Measurements from ENCODE around the gene PALLD. TPM values are rescaled to one million over a fixed set of nuclear protein-coding genes. Genes with fewer than 3 reads are reported as not detected.

PALLD gene
- total and polyA plus RNA-seq, 2 of the 13 experiments (the other 11 are each of a cell fraction or from before 2014, with no cell fraction given): 0.50 to 1.5 TPM

DNA sequence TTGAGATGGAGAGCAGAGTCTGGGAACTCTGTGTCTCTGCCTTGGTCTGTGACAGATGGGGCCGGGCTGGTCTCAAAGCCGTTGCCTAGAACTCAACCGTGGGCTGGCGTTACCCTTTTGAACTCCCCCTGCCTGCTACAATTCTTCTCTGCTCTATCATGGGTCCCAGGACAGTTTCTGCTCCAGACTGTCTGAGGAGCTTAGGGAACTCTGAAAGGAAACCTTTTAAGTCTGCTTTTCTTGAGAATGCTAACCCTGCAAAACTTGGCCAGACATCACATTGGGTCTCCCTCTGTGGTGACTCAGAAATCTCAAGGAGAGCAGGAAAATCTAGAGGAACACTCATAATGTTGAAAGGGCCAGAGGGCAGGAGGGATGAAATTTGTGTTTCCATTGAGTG is 272.6 kb downstream of the PALLD start (continued):
- TF ChIP-seq SRSF9 (IDR thresholded peaks at IDR 0.05; ENCODE audit: borderline replicate concordance, insufficient read depth, low read depth, low read length, poor library complexity, severe bottlenecking): no peak

DNA sequence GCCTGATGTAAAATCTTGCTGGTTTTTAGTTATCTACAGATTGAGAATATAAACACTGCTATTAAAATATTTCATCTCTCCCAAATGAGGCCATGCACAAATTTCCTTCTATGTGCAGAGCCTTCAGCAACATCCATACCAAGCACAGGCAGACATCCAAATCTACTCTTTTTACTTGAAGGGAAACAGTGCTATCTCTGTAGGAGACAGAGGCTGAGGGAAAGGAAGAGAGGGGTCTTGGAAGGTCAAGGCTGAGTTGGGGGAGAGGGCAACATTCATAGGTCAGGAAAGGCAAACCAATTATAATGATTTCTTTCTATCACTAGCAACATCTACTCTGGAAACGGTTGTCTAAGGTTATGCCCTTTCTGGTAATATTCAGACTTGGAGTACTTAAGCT is 273.0 kb downstream of the PALLD start:
- H3K27ac ChIP-seq (ENCODE audit: extremely low read length, insufficient read depth, low read length): no peak overlapping the region
- CTCF ChIA-PET (ENCODE audit: low intra/inter-chr PET ratio, low total read pairs): no interaction called here
- no TSS peak for BruUV-seq (replicated peaks)
- no peak overlapping the region for H3K9ac ChIP-seq (ENCODE audit: insufficient read depth, low read depth, low read length)
- intact Hi-C loops (cut with micrococcal nuclease; ENCODE audit: unreplicated experiment) (no loop called here), in situ Hi-C loops (cut with HindIII; ENCODE audit: extremely low pct_ligation_motif_present, low pct_unique_long_range_greater_than_20kb) (no loop called here)
- H3K9me3 ChIP-seq (ENCODE audit: low read length): no peaks in the 10 kb centered on the region
- 0% methylated on average over 1 of the region's 1 CpG for WGBS (ENCODE audit: low lambda C conversion rate)
- POLR2A ChIA-PET: no interaction called here
- no peaks in the 10 kb centered on the region for H3K4me1 ChIP-seq (ENCODE audit: insufficient read depth, low read length)
- no peak for ATAC-seq
- H3K4me3 ChIP-seq (replicated peaks in 1 of 3; ENCODE audit: insufficient read depth in 1 of 3, low read depth in 2 of 3, low read length in 3 of 3): no peak overlapping the region
- H3K27me3 ChIP-seq (ENCODE audit: control insufficient read depth in 1 of 2, insufficient read depth in 2 of 2, low read length in 2 of 2): peaks cover 0 to 3% of the 10 kb centered on the region in 2 experiments; a peak in 2 of 5 replicates
- DNase-seq (ENCODE audit: low spot score): no peak
- H3K4me2 ChIP-seq (ENCODE audit: low read depth, low read length): no peak overlapping the region
- no peaks in the 10 kb centered on the region for H4K20me1 ChIP-seq (ENCODE audit: insufficient read depth, low read length)
- no peaks in the 10 kb centered on the region for H3K36me3 ChIP-seq (replicated peaks in 1 of 2; ENCODE audit: control insufficient read depth in 1 of 2, insufficient read depth in 2 of 2, low read length in 2 of 2)
- no peaks in the 10 kb centered on the region for H3K79me2 ChIP-seq (ENCODE audit: insufficient read depth, low read length)
- FAIRE-seq: no peak
- no peak overlapping the region for H2AFZ ChIP-seq (ENCODE audit: low read length)
- no peak for TF ChIP-seq NBN (conservative IDR thresholded peaks at IDR 0.05)
- TF ChIP-seq, protein P1, sequence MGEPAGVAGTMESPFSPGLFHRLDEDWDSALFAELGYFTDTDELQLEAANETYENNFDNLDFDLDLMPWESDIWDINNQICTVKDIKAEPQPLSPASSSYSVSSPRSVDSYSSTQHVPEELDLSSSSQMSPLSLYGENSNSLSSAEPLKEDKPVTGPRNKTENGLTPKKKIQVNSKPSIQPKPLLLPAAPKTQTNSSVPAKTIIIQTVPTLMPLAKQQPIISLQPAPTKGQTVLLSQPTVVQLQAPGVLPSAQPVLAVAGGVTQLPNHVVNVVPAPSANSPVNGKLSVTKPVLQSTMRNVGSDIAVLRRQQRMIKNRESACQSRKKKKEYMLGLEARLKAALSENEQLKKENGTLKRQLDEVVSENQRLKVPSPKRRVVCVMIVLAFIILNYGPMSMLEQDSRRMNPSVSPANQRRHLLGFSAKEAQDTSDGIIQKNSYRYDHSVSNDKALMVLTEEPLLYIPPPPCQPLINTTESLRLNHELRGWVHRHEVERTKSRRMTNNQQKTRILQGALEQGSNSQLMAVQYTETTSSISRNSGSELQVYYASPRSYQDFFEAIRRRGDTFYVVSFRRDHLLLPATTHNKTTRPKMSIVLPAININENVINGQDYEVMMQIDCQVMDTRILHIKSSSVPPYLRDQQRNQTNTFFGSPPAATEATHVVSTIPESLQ (CRISPR knock-in tag; conservative IDR thresholded peaks at IDR 0.05): no peak
- TF ChIP-seq ZBTB3 (CRISPR knock-in tag; IDR thresholded peaks at IDR 0.05; ENCODE audit: borderline replicate concordance, low read depth): no peak
- TF ChIP-seq, protein P2, sequence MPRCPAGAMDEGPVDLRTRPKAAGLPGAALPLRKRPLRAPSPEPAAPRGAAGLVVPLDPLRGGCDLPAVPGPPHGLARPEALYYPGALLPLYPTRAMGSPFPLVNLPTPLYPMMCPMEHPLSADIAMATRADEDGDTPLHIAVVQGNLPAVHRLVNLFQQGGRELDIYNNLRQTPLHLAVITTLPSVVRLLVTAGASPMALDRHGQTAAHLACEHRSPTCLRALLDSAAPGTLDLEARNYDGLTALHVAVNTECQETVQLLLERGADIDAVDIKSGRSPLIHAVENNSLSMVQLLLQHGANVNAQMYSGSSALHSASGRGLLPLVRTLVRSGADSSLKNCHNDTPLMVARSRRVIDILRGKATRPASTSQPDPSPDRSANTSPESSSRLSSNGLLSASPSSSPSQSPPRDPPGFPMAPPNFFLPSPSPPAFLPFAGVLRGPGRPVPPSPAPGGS (CRISPR knock-in tag; IDR thresholded peaks at IDR 0.05): no peak
- TF ChIP-seq ZKSCAN1 (IDR thresholded peaks at IDR 0.05; ENCODE audit: low read length): no peak
- no peak for TF ChIP-seq ZNF670 (CRISPR knock-in tag; IDR thresholded peaks at IDR 0.05; ENCODE audit: borderline replicate concordance)
- no peak for TF ChIP-seq ZNF891 (CRISPR knock-in tag; IDR thresholded peaks at IDR 0.05)
- TF ChIP-seq, protein P3, sequence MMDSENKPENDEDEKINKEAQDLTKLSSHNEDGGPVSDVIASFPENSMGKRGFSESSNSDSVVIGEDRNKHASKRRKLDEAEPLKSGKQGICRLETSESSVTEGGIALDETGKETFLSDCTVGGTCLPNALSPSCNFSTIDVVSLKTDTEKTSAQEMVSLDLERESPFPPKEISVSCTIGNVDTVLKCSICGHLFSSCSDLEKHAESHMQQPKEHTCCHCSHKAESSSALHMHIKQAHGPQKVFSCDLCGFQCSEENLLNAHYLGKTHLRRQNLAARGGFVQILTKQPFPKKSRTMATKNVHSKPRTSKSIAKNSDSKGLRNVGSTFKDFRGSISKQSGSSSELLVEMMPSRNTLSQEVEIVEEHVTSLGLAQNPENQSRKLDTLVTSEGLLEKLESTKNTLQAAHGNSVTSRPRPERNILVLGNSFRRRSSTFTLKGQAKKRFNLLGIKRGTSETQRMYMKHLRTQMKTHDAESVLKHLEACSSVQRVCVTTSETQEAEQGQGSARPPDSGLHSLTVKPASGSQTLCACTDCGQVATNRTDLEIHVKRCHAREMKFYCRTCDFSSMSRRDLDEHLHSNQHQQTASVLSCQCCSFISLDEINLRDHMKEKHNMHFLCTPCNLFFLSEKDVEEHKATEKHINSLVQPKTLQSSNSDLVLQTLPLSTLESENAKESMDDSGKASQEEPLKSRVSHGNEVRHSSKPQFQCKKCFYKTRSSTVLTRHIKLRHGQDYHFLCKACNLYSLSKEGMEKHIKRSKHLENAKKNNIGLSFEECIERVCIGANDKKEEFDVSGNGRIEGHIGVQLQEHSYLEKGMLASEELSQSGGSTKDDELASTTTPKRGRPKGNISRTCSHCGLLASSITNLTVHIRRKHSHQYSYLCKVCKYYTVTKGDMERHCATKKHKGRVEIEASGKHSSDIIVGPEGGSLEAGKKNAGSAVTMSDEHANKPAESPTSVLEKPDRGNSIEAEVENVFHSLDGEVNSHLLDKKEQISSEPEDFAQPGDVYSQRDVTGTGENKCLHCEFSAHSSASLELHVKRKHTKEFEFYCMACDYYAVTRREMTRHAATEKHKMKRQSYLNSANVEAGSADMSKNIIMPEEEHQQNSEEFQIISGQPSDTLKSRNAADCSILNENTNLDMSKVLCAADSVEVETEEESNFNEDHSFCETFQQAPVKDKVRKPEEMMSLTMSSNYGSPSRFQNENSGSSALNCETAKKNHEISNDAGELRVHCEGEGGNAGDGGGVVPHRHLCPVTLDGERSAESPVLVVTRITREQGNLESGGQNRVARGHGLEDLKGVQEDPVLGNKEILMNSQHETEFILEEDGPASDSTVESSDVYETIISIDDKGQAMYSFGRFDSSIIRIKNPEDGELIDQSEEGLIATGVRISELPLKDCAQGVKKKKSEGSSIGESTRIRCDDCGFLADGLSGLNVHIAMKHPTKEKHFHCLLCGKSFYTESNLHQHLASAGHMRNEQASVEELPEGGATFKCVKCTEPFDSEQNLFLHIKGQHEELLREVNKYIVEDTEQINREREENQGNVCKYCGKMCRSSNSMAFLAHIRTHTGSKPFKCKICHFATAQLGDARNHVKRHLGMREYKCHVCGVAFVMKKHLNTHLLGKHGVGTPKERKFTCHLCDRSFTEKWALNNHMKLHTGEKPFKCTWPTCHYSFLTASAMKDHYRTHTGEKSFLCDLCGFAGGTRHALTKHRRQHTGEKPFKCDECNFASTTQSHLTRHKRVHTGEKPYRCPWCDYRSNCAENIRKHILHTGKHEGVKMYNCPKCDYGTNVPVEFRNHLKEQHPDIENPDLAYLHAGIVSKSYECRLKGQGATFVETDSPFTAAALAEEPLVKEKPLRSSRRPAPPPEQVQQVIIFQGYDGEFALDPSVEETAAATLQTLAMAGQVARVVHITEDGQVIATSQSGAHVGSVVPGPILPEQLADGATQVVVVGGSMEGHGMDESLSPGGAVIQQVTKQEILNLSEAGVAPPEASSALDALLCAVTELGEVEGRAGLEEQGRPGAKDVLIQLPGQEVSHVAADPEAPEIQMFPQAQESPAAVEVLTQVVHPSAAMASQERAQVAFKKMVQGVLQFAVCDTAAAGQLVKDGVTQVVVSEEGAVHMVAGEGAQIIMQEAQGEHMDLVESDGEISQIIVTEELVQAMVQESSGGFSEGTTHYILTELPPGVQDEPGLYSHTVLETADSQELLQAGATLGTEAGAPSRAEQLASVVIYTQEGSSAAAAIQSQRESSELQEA (CRISPR knock-in tag; IDR thresholded peaks at IDR 0.05; ENCODE audit: not compliant biosample characterization): no peak
- TF ChIP-seq, protein P4, sequence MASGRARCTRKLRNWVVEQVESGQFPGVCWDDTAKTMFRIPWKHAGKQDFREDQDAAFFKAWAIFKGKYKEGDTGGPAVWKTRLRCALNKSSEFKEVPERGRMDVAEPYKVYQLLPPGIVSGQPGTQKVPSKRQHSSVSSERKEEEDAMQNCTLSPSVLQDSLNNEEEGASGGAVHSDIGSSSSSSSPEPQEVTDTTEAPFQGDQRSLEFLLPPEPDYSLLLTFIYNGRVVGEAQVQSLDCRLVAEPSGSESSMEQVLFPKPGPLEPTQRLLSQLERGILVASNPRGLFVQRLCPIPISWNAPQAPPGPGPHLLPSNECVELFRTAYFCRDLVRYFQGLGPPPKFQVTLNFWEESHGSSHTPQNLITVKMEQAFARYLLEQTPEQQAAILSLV (CRISPR knock-in tag; IDR thresholded peaks at IDR 0.05; ENCODE audit: borderline replicate concordance): no peak
